Measurements from ENCODE around the gene HMCN2.

DNA sequence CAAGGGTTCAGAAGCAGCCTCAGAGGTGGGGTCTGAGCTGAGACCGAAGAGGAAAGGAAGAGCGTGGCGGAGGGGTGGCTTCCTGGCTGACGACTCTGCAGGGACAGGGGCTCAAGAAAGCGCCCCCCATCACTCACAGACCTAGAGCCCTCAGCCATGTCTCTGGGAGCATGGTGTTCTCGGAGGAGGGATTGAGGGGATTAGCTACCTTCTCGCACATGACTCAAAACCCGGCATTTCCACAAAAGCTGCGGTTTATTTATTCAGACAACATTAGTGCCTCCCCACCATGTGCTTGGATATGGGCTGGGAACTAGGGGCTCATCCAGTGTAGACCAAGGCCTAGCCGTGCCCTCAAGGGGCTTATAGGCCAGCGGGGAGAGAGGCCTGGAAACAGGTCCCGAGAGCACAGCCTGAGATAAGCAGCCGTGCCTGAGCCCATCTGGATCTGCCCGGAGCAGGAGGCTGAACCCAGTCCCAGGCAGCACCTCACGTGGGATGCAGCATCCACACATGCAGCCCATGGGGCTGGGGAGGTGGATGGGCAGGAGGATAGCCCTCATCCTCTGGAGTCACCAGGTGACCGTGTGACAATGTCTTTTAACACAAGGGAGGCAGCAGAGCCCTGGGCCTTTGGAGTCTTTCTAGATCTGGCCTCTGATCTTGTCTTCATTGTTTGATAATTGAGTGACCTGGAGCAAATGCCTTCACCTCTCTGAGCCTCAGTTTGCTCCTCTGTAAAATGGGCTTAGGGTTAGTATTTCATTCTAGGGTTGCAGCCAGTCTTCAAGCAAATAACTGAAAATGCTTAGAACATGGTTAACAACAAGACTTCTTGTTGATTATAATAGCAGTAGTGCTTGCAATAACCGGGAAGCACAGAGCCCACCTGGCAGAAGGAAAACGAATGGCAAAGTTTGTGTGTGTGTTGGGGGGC is 878 bp upstream of the HMCN2 start:
- TF ChIP-seq EZH2 (IDR thresholded peaks at IDR 0.05; ENCODE audit: borderline replicate concordance, insufficient read depth, low read depth, low read length, poor library complexity, severe bottlenecking) = no peak
- TF ChIP-seq, protein P1, sequence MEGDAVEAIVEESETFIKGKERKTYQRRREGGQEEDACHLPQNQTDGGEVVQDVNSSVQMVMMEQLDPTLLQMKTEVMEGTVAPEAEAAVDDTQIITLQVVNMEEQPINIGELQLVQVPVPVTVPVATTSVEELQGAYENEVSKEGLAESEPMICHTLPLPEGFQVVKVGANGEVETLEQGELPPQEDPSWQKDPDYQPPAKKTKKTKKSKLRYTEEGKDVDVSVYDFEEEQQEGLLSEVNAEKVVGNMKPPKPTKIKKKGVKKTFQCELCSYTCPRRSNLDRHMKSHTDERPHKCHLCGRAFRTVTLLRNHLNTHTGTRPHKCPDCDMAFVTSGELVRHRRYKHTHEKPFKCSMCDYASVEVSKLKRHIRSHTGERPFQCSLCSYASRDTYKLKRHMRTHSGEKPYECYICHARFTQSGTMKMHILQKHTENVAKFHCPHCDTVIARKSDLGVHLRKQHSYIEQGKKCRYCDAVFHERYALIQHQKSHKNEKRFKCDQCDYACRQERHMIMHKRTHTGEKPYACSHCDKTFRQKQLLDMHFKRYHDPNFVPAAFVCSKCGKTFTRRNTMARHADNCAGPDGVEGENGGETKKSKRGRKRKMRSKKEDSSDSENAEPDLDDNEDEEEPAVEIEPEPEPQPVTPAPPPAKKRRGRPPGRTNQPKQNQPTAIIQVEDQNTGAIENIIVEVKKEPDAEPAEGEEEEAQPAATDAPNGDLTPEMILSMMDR (IDR thresholded peaks at IDR 0.05) = no peak
